ENCODE results near the gene SPDYE16.
"Not testable (repeated sequence)": the region's sequence is repeated elsewhere in the genome, so short reads cannot be mapped to it uniquely, and the experiment has no call there.

SPDYE16 gene

GRCh38 chr7:76543197-76543596, at the start of gene SPDYE16:
Gene SPDYE16 (minus strand): TSS chr7:76543297. CDS start chr7:76541459, 1,838 bp downstream.
- not testable (repeated sequence) for DNase-seq

GRCh38 chr7:76592694-76593093, 49.6 kb upstream of the SPDYE16 start:
- DNase-seq: not testable (repeated sequence)

DNA sequence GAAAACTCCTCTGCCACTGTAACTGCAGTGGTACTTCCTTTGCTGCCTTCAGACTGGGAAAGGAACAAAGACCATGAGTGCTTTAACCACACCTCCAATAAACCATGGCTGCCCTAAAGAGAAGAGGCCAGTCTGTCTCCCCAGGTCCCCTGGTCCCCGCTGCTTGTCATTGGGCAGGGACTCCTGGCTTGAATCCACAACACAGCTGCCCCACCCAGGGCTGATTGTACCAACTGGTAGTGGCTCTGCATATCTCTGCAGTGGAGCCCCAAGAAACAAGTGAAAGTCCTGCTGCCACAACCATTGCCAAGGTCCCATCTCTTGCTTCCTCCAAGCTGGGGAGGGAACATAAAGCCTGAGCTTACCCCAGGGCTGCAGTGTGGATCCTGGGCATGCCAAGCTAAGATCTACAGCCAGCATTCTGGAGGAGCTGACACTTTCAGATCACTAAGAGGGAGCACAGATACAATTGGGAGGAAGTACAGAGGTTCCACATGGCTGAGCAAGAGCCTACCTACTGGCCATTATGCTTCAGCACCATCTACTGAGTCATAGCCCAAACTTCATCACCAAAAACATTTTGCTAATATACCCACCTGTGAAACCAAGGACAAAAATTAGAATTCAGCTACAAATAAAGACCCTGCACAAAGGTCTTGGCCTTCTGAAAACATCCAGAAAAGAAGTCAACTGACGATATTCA, 48.7 kb upstream of the SPDYE16 start:
- DNase-seq: not testable (repeated sequence)

GRCh38 chr7:76591033-76591432, 47.9 kb upstream of the SPDYE16 start:
- DNase-seq: not testable (repeated sequence)

- DNase-seq: not testable (repeated sequence)
These were observed 45.5 kb upstream of the SPDYE16 start for GRCh38 chr7:76588586-76588985.

DNA sequence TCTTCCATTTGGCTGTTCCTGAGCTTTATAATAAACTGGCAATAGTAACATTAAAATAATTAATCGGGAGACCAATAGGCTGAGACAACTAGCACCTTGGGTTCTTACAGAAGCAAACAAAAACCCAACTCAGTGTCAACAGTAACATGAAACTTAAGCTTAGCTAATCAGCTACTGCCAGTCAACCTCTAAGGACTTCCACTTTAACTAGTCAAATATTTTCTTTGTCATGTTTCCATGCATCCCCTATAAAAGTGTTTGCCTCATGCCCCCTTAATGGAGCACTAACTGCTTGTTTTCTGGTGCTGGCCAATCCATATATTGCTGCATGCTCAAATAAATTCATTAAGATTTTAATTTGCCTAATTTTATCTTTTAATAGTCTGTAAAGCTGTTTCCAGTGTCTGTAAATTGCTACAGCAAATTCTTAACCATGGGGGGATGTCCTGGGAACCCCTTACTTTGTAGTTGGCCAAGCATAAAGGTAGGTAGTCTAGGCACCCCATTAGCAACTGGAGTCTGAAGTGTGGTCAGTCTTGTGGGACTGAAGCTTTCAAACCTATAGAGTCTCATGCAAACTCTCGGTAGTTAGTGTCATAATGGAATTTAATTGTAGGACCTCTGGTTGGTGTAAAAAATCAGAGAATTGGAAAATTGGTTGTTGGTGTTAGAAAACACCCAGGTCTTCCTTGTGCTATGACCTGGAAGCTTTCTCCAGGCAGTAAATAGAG, 43.7 kb upstream of the SPDYE16 start:
- DNase-seq: not testable (repeated sequence)

DNA sequence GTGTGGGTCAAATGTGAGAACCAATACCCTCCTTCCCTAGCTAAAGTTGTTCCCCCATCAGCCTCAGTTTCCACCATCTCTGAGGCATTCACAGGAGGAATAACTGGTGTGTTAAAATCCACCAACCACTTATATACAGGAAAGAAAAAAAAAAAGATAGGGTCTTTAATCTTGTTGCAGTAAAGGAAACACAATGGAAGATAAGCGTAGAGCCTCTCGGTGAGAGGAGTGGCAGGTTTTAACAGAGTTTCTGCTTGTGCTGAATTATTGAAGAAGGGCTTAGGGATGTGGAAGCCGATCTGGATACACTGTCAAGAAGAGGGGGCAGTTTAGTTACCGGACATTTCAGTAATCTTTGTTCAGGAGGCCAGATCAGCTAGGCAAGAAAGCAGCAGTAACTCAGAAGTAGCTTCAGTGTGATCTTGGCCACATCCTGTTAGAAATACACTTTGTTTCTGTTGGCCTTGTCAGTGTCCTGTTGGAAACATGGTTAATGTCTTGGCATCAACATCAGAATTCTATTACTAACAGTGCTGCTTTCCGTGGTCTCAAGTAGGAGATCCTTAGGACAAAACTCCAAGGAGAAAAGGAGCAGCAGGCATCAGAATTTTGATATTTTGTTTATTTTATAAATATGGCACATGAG, 40.7 kb upstream of the SPDYE16 start:
- not testable (repeated sequence) for DNase-seq

DNA sequence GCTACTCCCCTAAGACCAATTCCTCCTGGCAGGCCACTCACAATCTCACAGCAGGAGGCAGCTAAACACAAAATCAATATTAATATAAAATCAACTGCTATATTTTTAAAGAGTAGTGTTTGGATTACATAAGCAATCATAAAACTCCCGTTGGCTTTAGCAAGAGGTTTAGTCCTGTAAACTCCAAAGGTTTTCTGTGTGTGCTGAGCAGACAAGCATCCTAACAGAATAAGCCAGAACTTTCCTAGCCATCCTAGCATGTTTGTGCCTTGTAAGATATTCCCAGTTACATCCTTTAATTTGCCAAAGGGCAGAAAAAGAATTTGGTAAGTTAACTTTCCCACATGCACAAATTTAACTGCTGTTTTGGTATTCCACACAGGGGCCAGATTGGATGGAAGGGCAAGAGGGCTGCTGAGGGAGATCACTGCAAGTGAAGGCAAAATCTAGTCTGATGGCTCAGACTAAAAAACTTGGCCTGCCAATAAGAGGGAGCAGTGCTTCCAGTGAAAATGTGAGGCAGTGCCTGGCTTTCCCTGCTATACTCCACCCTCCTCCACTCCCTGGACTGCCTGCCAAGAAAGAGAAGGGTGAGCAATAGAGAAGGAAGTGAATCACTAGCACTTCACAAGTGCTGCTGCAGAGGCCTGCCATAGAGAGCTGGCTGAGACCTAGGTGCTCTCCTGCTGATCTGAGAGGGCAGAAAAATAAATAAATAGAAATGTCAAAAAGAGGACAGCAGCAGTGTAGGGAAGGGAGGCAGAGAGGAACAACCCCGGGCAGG, 39.9 kb upstream of the SPDYE16 start:
- not testable (repeated sequence) for DNase-seq

GRCh38 chr7:76575919-76576655, 33.0 kb upstream of the SPDYE16 start:
- not testable (repeated sequence) for DNase-seq

DNA sequence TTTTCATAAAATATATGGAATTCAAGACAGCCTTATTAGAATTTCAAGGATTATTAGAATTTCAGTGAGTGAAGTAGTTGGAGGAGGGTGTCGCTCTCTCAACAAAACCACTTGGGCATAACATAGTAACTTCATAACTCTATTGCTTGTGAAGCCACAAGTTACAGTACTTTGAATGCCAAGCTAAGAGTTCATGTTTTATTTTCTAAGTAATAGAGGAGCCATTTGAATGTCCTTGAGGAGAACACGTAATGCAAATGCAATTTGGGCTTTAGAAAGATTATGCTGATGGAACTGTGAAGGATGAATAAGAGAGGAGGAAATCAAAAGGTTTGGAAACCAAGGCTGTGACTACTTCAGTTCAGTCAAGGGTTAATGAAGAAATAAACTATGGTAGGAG, 32.3 kb upstream of the SPDYE16 start:
- DNase-seq: not testable (repeated sequence)

DNA sequence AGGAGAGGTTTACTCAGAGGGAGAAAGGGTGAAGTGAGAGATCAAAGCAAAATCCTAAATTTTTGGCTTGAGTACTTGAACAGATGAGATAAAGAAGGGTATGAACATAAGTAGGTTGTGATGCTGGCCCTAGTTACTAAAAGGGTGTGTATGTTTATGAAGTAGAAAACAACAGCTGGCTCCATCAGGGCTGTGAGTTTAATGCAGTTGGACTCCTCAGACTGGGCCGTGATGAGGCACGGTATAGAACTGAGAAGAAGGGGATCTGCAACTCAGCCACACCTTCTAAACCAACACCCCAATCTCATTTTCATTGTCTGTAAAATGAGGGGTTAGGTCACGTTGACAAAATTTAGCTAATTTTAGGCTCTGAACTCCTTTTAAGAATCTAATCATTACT, 29.2 kb upstream of the SPDYE16 start:
- not testable (repeated sequence) for DNase-seq

GRCh38 chr7:76570324-76570775, 27.3 kb upstream of the SPDYE16 start:
- not testable (repeated sequence) for DNase-seq

DNA sequence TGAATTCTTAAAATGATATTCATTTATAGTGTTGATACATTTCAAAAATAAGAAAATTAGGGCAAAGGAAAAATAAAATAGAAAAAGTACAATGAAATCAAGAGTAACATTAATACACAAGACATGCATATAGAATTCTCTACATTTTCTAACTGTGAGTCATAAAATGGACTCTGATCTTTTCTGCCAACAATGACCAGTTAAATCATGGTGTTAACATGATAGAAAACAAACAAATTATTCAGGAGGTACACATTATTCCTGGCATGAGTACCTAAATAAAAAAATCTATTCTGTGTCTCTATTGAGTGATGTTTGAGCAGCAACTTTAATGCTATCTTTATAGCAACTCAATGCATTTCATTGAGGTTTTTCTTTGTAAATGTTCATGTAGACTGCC, 25.6 kb upstream of the SPDYE16 start:
- DNase-seq: not testable (repeated sequence)

DNA sequence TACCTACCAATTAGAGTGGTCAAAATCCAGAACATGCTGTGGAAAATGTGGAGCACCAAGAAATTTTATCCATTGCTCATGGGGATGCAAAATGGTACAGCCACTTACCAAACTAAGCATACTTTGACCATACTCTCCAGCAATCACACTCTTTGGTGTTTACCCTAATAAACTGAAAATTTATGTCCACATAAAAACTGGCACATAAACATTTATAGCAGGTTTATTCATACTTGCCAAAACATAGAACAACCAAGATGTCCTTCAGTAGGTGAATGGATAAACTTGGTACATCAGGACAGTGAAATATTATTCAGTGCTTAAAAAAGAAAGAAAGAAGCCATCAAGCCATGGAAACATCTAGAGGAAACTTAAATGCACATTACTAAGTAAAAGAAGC, 24.7 kb upstream of the SPDYE16 start:
- DNase-seq: not testable (repeated sequence)

DNA sequence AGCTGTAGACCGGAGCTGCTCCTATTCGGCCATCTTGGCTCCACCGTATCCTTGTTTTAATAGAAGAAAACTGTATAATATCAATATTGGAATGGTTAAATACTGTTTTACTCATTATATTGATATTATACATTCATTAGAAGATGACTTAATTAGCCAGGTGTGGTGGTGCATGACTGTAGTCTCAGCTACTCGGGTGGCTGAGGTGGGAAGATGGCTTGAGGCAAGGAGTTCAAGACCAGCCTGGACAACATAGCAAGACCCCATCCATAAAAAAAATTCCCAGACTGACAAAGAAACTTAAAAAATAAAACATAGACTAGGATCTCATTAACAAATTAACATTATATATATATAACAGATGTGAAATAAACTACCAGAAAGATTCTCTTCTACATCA, 24.2 kb upstream of the SPDYE16 start:
- DNase-seq: not testable (repeated sequence)

GRCh38 chr7:76565001-76565400, 21.9 kb upstream of the SPDYE16 start:
- not testable (repeated sequence) for DNase-seq

DNA sequence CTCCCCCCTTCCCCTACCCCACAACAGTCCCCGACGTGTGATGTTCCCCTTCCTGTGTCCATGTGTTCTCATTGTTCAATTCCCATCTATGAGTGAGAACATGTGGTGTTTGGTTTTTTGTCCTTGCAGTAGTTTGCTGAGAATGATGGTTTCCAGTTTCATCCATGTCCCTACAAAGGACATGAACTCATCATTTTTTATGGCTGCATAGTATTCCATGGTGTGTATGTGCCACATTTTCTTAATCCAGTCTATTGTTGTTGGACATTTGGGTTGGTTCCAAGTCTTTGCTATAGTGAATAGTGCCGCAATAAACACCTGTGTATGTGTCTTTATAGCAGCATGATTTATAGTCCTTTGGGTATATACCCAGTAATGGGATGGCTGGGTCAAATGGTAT, 18.2 kb upstream of the SPDYE16 start:
- DNase-seq: not testable (repeated sequence)

GRCh38 chr7:76560157-76560556, 17.1 kb upstream of the SPDYE16 start:
- not testable (repeated sequence) for DNase-seq

DNA sequence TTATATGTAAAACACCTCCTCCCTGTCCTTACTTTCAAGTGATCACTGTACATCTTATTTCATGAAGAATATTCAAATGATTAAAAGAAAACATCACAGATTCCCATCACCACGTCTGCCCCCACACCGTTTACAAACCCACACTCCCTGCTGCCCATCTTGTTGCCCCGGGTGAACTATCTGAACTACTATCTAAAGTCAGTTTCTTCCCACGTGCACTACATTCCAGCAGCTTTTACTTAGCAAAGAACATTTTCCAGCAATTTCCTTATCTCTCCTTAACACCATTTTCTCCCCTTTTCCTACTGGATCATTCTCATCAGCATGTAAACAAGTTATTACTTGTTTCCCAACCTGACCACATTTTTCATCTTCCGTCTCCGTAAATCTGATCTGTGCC, 16.6 kb upstream of the SPDYE16 start:
- not testable (repeated sequence) for DNase-seq

DNA sequence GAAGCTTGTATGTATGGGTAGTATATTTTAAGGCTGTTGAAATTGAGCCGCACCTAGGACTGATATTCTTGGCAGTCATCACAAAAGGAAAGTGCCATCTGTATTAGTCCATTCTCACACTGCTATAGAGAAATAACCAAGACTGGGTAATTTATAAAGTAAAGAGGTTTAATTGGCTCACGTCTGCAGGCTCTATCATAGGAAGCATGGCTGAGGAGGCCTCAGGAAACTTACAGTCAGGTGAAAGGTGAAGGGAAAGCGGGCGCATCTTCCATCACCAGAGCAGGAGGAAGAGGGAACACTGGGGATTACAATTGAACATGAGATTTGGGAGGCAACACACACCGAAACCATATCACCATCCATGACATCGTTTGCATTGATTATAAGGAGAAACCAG, 8.9 kb upstream of the SPDYE16 start:
- DNase-seq: not testable (repeated sequence)

DNA sequence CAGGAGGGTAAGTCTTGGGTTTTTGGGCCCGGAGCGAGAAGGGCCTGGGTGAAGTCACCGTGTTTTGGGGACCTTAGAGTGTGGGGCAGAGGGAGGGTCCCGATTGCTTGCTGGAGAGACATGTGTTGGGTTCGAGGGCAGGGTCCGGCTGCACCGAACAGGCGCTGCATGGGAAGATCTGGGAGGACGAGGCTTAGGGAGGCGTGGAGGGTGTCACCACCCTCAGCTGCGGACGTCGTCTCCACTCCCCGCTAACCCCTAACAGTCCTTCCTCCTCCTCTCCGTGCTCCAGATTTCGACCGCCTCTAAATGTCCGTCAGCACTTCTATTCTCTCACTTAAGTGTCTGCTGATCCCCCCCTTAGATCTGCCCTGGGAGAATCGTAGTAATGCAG, 6.8 kb upstream of the SPDYE16 start:
- not testable (repeated sequence) for DNase-seq

Measured in NCI-H1436 treated with DMSO at 0.1 percent for 48 hours (cell line).